ENCODE results near the gene ZFP36L1. TPM values are rescaled to one million over a fixed set of nuclear protein-coding genes. Genes with fewer than 3 reads are reported as not detected.

ZFP36L1 gene
- total and polyA plus RNA-seq, 2 of the 13 experiments (the other 11 are each of a cell fraction or from before 2014, with no cell fraction given) = 7.4 to 10.2 TPM

DNA sequence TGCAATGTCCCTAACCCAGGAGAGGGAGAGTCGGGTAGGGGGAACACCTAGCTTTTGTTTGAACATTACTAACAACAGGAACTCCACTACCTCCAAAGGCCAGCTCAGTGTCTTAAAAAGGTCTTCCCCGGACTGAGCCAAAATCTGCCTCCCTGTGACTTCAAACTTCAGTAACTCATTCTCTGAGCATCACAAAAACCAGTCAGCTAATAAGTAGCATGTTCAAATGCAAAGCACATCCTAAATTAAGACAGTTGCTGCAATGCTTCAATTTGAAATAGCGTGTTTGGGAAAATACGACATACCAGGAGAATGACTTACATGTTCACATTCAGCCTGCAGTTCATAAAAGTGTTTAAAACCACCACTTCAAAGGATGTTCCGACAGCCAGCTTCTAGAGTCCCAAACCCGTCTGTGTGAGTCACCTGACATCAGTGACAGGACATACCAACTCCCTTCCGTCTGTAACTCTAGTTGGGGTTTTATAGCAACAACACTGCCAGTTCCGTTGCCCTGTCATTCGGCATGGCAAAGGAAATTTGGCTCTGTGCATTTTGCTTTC is 13.0 kb downstream of the ZFP36L1 start (continued):
- TF ChIP-seq, protein P1, sequence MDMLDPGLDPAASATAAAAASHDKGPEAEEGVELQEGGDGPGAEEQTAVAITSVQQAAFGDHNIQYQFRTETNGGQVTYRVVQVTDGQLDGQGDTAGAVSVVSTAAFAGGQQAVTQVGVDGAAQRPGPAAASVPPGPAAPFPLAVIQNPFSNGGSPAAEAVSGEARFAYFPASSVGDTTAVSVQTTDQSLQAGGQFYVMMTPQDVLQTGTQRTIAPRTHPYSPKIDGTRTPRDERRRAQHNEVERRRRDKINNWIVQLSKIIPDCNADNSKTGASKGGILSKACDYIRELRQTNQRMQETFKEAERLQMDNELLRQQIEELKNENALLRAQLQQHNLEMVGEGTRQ (IDR thresholded peaks at IDR 0.05; ENCODE audit: low read depth, low read length) = 0 out of 2 replicates have a peak, but pooled peaks have one; percentile 37
- TF ChIP-seq, protein P1 (CRISPR knock-in tag; IDR thresholded peaks at IDR 0.05; ENCODE audit: borderline replicate concordance) = no peak
- TF ChIP-seq, protein P2, sequence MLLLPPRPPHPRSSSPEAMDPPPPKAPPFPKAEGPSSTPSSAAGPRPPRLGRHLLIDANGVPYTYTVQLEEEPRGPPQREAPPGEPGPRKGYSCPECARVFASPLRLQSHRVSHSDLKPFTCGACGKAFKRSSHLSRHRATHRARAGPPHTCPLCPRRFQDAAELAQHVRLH (CRISPR knock-in tag; IDR thresholded peaks at IDR 0.05; ENCODE audit: borderline replicate concordance, low read depth) = no peak
- TF ChIP-seq CHD2 (IDR thresholded peaks at IDR 0.05; ENCODE audit: low read depth, low read length) (no peak), HMG20A (CRISPR knock-in tag; IDR thresholded peaks at IDR 0.05; ENCODE audit: borderline replicate concordance) (peak; percentile 61; the same call in 1 of the 2 replicates), ONECUT2 (CRISPR knock-in tag; IDR thresholded peaks at IDR 0.05) (no peak), ZBTB7A (CRISPR knock-in tag; IDR thresholded peaks at IDR 0.05) (no peak), ZNF572 (CRISPR knock-in tag; IDR thresholded peaks at IDR 0.05) (no peak), ASH2L (IDR thresholded peaks at IDR 0.05; ENCODE audit: insufficient read length, low read depth, low read length) (peak; percentile 4), KMT2A (CRISPR knock-in tag; IDR thresholded peaks at IDR 0.05) (0 out of 2 replicates have a peak, but pooled peaks have one; percentile 13), SMYD3 (CRISPR knock-in tag; IDR thresholded peaks at IDR 0.05) (0 out of 2 replicates have a peak, but pooled peaks have one; percentile 31), ERF (CRISPR knock-in tag; IDR thresholded peaks at IDR 0.05) (0 out of 2 replicates have a peak, but pooled peaks have one; percentile 41)
- TF ChIP-seq, protein P3, sequence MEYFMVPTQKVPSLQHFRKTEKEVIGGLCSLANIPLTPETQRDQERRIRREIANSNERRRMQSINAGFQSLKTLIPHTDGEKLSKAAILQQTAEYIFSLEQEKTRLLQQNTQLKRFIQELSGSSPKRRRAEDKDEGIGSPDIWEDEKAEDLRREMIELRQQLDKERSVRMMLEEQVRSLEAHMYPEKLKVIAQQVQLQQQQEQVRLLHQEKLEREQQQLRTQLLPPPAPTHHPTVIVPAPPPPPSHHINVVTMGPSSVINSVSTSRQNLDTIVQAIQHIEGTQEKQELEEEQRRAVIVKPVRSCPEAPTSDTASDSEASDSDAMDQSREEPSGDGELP (IDR thresholded peaks at IDR 0.05; ENCODE audit: borderline replicate concordance, low read depth) = peak; percentile 47; the same call in 1 of the 2 replicates
- TF ChIP-seq, protein P4, sequence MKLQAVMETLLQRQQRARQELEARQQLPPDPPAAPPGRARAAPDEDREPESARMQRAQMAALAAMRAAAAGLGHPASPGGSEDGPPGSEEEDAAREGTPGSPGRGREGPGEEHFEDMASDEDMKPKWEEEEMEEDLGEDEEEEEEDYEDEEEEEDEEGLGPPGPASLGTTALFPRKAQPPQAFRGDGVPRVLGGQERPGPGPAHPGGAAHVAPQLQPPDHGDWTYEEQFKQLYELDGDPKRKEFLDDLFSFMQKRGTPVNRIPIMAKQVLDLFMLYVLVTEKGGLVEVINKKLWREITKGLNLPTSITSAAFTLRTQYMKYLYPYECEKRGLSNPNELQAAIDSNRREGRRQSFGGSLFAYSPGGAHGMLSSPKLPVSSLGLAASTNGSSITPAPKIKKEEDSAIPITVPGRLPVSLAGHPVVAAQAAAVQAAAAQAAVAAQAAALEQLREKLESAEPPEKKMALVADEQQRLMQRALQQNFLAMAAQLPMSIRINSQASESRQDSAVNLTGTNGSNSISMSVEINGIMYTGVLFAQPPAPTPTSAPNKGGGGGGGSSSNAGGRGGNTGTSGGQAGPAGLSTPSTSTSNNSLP (IDR thresholded peaks at IDR 0.05; ENCODE audit: low read depth, low read length) = peak; percentile 28; the same call in 1 of the 2 replicates
- TF ChIP-seq, protein P5, sequence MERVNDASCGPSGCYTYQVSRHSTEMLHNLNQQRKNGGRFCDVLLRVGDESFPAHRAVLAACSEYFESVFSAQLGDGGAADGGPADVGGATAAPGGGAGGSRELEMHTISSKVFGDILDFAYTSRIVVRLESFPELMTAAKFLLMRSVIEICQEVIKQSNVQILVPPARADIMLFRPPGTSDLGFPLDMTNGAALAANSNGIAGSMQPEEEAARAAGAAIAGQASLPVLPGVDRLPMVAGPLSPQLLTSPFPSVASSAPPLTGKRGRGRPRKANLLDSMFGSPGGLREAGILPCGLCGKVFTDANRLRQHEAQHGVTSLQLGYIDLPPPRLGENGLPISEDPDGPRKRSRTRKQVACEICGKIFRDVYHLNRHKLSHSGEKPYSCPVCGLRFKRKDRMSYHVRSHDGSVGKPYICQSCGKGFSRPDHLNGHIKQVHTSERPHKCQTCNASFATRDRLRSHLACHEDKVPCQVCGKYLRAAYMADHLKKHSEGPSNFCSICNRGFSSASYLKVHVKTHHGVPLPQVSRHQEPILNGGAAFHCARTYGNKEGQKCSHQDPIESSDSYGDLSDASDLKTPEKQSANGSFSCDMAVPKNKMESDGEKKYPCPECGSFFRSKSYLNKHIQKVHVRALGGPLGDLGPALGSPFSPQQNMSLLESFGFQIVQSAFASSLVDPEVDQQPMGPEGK (CRISPR knock-in tag; IDR thresholded peaks at IDR 0.05) = peak; percentile 14; the same call in 1 of the 2 replicates
- TF ChIP-seq, protein P6, sequence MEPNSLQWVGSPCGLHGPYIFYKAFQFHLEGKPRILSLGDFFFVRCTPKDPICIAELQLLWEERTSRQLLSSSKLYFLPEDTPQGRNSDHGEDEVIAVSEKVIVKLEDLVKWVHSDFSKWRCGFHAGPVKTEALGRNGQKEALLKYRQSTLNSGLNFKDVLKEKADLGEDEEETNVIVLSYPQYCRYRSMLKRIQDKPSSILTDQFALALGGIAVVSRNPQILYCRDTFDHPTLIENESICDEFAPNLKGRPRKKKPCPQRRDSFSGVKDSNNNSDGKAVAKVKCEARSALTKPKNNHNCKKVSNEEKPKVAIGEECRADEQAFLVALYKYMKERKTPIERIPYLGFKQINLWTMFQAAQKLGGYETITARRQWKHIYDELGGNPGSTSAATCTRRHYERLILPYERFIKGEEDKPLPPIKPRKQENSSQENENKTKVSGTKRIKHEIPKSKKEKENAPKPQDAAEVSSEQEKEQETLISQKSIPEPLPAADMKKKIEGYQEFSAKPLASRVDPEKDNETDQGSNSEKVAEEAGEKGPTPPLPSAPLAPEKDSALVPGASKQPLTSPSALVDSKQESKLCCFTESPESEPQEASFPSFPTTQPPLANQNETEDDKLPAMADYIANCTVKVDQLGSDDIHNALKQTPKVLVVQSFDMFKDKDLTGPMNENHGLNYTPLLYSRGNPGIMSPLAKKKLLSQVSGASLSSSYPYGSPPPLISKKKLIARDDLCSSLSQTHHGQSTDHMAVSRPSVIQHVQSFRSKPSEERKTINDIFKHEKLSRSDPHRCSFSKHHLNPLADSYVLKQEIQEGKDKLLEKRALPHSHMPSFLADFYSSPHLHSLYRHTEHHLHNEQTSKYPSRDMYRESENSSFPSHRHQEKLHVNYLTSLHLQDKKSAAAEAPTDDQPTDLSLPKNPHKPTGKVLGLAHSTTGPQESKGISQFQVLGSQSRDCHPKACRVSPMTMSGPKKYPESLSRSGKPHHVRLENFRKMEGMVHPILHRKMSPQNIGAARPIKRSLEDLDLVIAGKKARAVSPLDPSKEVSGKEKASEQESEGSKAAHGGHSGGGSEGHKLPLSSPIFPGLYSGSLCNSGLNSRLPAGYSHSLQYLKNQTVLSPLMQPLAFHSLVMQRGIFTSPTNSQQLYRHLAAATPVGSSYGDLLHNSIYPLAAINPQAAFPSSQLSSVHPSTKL (CRISPR knock-in tag; IDR thresholded peaks at IDR 0.05) = peak; percentile 74
- TF ChIP-seq, protein P7, sequence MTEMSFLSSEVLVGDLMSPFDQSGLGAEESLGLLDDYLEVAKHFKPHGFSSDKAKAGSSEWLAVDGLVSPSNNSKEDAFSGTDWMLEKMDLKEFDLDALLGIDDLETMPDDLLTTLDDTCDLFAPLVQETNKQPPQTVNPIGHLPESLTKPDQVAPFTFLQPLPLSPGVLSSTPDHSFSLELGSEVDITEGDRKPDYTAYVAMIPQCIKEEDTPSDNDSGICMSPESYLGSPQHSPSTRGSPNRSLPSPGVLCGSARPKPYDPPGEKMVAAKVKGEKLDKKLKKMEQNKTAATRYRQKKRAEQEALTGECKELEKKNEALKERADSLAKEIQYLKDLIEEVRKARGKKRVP (CRISPR knock-in tag; IDR thresholded peaks at IDR 0.05) = peak in 1 of 2 experiments; percentile 41; a peak in 1 of 4 replicates

Measured in HepG2 (cell line).